ENCODE data around the gene BPHL.

DNA sequence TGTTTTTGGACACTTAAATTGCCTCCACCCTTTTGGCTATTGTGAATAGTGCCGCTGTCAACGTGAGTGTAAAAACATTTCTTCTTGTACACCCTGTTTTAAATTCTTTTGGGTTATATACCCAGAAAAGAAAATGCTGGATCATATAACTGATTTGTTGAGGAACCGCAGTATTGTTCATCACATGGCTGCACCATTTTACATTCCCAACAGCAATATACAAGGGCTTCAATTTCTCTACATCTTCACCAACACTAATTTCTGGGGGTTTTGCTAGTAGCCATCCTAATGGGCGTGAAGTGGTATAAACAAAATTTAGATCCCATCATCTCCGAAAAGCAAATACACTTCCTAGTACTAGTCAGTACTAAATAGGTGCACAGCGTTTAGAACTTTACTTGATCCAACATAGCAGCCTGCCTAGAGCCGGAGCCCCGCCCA, 579 bp upstream of the BPHL start:
- TF ChIP-seq CTCF (IDR thresholded peaks at IDR 0.05) (no peak), ZFX (IDR thresholded peaks at IDR 0.05; ENCODE audit: borderline replicate concordance) (no peak)

Measured in 22Rv1 (cell line).